EL (cell line): Measurements from ENCODE around the gene CLTCL1.
"Not testable (repeated sequence)": the region's sequence is repeated elsewhere in the genome, so short reads cannot be mapped to it uniquely, and the experiment has no call there.

ENCODE experiments used
- DNase-seq: peaks from one replicate; pipeline ENCODE4 v3.0.0-alpha.2; 2016

The CLTCL1 gene

GRCh38 chr22:19214078-19214473, 77.4 kb downstream of the CLTCL1 start:
- DNase-seq, result no peak

- DNase-seq, result no peak
Observed at GRCh38 chr22:19213442-19214077, 78.0 kb downstream of the CLTCL1 start.

GRCh38 chr22:19213001-19213400, 78.5 kb downstream of the CLTCL1 start:
- no peak for DNase-seq

GRCh38 chr22:19212302-19212870, 79.1 kb downstream of the CLTCL1 start:
- DNase-seq, result no peak

GRCh38 chr22:19210188-19210587, 81.3 kb downstream of the CLTCL1 start:
- DNase-seq, result no peak

- DNase-seq, result no peak
Observed at GRCh38 chr22:19208287-19208847, 83.2 kb downstream of the CLTCL1 start.

- no peak for DNase-seq
Observed at GRCh38 chr22:19207884-19208283, 83.6 kb downstream of the CLTCL1 start.

- no peak for DNase-seq
Observed at GRCh38 chr22:19207401-19207808, 84.1 kb downstream of the CLTCL1 start.

GRCh38 chr22:19206287-19206686, 85.2 kb downstream of the CLTCL1 start:
- no peak for DNase-seq

- DNase-seq, result no peak
Observed at GRCh38 chr22:19204640-19205039, 86.9 kb downstream of the CLTCL1 start.

GRCh38 chr22:19203834-19204233, 87.7 kb downstream of the CLTCL1 start:
- no peak for DNase-seq

GRCh38 chr22:19202799-19203186, 88.7 kb downstream of the CLTCL1 start:
- DNase-seq, result not testable (repeated sequence)

- no peak for DNase-seq
Observed at GRCh38 chr22:19201869-19202798, 89.4 kb downstream of the CLTCL1 start.

- no peak for DNase-seq
Observed at GRCh38 chr22:19201130-19201868, 90.2 kb downstream of the CLTCL1 start.

GRCh38 chr22:19199479-19199878, 92.0 kb downstream of the CLTCL1 start:
- DNase-seq, result no peak

GRCh38 chr22:19197997-19198865, 93.3 kb downstream of the CLTCL1 start:
- DNase-seq, result no peak

- DNase-seq, result no peak
Observed at GRCh38 chr22:19196841-19197612, 94.5 kb downstream of the CLTCL1 start.

GRCh38 chr22:19195796-19196731, 95.5 kb downstream of the CLTCL1 start:
- no peak for DNase-seq

GRCh38 chr22:19194766-19195536, 96.6 kb downstream of the CLTCL1 start:
- DNase-seq, result no peak
